PC-9 (cell line): Measurements from ENCODE around the gene SHISAL2A.

Experiments
- CTCF ChIP-seq: fragments of 200-600 bp; sonication (generic); conservative IDR thresholded peaks from 2 replicates; pipeline ENCODE4 v1.6.1; 2017; ENCODE audit warnings: mixed run types, antibody characterized with exemption, mild to moderate bottlenecking, moderate library complexity
- EZH2 ChIP-seq: fragments of 200-600 bp; sonication (generic); IDR thresholded peaks from 2 replicates; pipeline ENCODE4 v1.8.0; 2017; ENCODE audit warnings: antibody characterized with exemption, low read depth

DNA sequence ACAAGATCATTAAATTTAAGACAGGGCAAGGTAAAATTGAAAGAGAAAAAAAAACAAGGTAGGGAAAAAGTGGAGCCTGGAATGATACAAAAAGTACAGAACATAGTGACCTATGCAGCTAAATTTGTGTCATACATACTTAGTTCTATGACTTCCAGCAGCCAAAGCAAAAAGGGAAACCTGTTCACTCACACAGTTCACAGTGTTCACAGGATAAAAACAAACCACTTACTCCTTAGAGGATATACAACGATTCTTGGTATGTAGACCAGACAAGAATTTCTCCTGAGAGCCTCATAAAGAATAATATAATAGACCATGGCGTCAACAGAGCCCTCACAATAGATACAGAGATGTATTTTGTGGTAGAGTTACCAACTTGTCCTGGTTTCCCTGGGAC lies 37.6 kb downstream of the SHISAL2A start:
- TF ChIP-seq CTCF, result no peak
- no peak for TF ChIP-seq EZH2
